GM12874 (cell line): ENCODE data around the gene CCDC57.

Experiments
- TF ChIP-seq, protein P1 (sequence below): IDR thresholded peaks from 2 replicates; pipeline ENCODE4 v1.5.1; 2011; ENCODE audit warnings: low read depth, mild to moderate bottlenecking, control low read depth, low read length, moderate library complexity; ENCODE audit not compliant: insufficient read depth

CCDC57 gene

GRCh38 chr17:82077617-82078358 lies 134.9 kb downstream of the CCDC57 start:
- TF ChIP-seq, protein P1, sequence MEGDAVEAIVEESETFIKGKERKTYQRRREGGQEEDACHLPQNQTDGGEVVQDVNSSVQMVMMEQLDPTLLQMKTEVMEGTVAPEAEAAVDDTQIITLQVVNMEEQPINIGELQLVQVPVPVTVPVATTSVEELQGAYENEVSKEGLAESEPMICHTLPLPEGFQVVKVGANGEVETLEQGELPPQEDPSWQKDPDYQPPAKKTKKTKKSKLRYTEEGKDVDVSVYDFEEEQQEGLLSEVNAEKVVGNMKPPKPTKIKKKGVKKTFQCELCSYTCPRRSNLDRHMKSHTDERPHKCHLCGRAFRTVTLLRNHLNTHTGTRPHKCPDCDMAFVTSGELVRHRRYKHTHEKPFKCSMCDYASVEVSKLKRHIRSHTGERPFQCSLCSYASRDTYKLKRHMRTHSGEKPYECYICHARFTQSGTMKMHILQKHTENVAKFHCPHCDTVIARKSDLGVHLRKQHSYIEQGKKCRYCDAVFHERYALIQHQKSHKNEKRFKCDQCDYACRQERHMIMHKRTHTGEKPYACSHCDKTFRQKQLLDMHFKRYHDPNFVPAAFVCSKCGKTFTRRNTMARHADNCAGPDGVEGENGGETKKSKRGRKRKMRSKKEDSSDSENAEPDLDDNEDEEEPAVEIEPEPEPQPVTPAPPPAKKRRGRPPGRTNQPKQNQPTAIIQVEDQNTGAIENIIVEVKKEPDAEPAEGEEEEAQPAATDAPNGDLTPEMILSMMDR, result no peak

DNA sequence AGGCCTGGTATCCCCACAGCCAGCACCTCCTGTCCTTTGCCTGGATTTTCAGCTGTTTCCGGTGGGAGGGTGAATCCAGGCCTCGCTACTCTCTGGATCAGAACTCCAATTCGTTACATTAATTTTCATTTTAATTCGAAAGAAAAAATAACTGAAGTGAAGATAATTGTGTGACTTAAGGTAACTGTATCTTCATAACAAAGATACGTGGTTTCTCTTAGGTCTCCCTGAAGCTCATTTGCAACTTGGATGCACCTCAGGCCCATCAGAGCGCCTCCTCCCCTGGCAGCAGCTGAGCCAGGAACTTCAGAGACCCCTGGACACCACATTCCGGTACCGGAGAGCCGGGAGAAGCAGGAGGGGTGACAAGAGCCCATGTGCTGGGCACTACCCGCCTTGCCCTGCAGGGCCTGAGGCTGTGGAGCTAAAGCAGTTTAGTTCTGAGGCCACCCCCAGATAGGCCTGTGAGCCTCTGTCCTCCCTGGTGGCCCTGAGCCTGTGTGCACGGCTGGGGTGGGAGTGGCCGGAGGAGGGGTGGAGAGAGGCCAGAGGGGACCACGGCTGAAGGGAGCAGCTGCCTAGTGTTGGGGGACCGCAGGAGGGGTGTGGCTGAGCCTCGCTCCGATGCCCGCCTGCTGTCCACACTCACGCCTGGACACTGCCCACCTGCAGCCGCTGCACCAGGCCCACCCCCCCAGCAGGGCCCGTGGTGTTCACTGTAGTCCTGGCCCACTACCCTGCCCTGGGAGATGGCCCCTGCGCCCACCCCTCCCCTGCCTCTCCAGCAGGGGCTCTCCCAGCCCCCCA lies 135.7 kb downstream of the CCDC57 start:
- TF ChIP-seq, protein P1, result no peak

DNA sequence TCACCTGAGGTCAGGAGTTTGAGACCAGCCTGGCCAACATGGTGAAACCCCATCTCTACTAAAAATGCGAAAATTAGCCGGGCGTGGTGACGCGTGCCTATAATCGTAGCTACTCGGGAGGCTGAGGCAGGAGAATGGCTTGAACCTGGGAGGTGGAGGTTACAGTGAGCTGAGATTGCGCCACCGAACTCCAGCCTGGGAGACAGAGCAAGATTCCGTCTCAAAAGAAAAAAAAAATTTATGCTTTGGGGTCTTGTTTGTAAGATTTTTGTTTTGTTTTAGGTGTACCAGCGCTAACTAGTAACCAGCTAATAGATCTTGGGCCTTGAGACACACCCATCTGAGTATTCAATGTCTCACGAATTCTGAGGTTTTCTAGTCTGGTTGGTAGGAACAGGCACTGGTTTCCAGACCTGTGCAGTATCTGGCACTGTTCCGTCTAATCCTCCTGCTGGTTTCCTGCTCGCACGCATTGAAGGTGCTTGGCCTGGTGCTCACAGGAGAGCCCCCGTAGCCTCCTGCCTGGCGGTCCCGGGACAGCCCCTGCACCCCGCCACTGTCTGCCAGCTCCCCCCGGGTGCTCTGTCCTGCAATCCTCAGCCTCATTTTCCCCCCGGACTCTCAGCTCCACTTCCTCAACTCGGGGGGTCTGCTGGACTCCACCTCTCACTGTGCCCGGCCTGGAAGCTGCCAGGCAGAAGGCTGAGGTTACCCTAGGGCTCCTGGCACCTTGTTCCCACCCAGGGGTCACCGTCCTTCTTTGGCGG lies 136.4 kb downstream of the CCDC57 start:
- TF ChIP-seq, protein P1, result no peak

DNA sequence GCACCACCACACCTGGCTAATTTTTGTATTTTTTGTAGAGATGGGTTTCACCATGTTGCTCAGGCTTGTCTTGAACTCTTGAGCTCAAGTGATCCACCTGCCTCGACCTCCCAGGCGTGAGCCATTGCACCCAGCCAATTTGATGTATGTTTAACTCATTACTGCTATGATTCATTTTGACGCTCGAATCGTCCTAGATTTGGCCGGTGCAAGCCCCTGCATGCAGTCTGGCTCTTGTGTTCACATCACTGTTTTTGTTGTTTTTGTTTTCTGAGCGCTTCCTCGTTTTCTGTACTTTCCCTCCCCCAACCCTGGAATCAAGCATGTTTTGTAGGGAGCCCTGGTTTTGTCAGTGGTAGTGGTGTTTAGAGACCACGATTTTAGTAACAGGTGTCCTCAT lies 139.2 kb downstream of the CCDC57 start:
- TF ChIP-seq, protein P1, result no peak

GRCh38 chr17:82072827-82073226 lies 139.8 kb downstream of the CCDC57 start:
- TF ChIP-seq, protein P1, result no peak

GRCh38 chr17:82070611-82071010 lies 142.0 kb downstream of the CCDC57 start:
- TF ChIP-seq, protein P1, result no peak
